PFSK-1 (cell line): Measurements from ENCODE around the gene GPC6.

Experiments
- FOXP2 ChIP-seq: optimal IDR thresholded peaks from 2 replicates; pipeline ENCODE3; 2011; ENCODE audit warnings: borderline replicate concordance, control low read depth, inconsistent platforms; ENCODE audit not compliant: insufficient read depth; ENCODE audit errors: extremely low read length, extremely low read depth
- POLR2AphosphoS5 ChIP-seq: IDR thresholded peaks from 2 replicates; pipeline ENCODE4 v1.6.1; 2012; ENCODE audit warnings: low read depth, mild to moderate bottlenecking, control low read depth, low read length, moderate library complexity
- SIN3A ChIP-seq: IDR thresholded peaks from 2 replicates; pipeline ENCODE4 v1.6.1; 2012; ENCODE audit warnings: mild to moderate bottlenecking, low read length, moderate library complexity, borderline replicate concordance; ENCODE audit not compliant: insufficient read depth
- TAF1 ChIP-seq: IDR thresholded peaks from 2 replicates; pipeline ENCODE4 v1.6.1; 2012; ENCODE audit warnings: low read length, control low read depth, borderline replicate concordance; ENCODE audit not compliant: insufficient read depth
- TF ChIP-seq, protein P1 (sequence below), 2 experiments: IDR thresholded peaks; 2 replicates each; pipeline versions ENCODE4 v1.6.1 to v1.8.0; 2011 to 2012; ENCODE audit warnings: low read depth in 2 of 2, low read length in 2 of 2, control low read depth in 1 of 2, inconsistent platforms in 1 of 2, mild to moderate bottlenecking in 1 of 2, moderate library complexity in 1 of 2; ENCODE audit not compliant: insufficient read depth in 1 of 2

Gene GPC6

DNA sequence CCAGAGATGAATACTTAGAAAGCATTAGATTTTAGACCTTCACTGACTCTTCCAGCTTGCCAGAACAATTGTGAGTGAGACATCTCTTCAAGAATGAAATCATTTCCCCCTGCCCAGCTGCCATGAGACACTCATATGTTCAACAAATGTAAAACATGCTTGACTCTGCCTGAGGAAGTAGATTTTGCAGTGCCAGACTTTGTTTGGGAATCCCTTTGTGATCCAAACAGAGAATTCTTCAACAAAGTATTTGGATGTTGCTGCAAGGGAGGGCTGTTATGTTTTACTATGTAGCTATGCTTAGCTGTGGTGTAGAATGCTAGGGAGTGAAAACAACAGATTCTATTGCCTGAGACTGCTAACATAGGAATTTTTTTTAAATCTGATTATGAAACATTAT, 836.5 kb downstream of the GPC6 start:
- TF ChIP-seq SIN3A (no peak), TAF1 (no peak), FOXP2 (no peak), POLR2AphosphoS5 (no peak)
- TF ChIP-seq, protein P1, sequence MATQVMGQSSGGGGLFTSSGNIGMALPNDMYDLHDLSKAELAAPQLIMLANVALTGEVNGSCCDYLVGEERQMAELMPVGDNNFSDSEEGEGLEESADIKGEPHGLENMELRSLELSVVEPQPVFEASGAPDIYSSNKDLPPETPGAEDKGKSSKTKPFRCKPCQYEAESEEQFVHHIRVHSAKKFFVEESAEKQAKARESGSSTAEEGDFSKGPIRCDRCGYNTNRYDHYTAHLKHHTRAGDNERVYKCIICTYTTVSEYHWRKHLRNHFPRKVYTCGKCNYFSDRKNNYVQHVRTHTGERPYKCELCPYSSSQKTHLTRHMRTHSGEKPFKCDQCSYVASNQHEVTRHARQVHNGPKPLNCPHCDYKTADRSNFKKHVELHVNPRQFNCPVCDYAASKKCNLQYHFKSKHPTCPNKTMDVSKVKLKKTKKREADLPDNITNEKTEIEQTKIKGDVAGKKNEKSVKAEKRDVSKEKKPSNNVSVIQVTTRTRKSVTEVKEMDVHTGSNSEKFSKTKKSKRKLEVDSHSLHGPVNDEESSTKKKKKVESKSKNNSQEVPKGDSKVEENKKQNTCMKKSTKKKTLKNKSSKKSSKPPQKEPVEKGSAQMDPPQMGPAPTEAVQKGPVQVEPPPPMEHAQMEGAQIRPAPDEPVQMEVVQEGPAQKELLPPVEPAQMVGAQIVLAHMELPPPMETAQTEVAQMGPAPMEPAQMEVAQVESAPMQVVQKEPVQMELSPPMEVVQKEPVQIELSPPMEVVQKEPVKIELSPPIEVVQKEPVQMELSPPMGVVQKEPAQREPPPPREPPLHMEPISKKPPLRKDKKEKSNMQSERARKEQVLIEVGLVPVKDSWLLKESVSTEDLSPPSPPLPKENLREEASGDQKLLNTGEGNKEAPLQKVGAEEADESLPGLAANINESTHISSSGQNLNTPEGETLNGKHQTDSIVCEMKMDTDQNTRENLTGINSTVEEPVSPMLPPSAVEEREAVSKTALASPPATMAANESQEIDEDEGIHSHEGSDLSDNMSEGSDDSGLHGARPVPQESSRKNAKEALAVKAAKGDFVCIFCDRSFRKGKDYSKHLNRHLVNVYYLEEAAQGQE (IDR thresholded peaks at IDR 0.05; ENCODE audit: insufficient read depth in 1 of 2, low read depth in 2 of 2, low read length in 2 of 2): no peak

DNA sequence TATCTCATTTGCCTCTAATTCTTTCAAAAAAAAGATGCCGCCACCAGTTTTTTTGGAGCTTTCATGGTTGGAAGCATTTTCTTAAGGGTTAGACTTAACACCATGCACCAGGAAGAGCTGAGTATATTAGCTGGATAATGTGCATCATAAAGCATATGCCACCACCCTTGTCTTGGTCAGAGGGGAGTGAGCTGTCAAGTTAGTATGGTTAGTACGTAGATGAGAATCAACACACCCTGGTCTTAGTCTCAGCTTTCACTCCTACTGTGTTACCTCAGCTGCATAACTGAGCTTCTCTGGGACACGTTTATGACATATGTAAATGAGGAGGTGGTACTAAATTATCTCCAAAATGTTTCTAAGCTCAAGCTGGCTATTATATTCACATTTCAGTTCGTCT, 837.2 kb downstream of the GPC6 start:
- TF ChIP-seq SIN3A (no peak), FOXP2 (no peak), POLR2AphosphoS5 (no peak), TAF1 (no peak)
- TF ChIP-seq, protein P1 (IDR thresholded peaks at IDR 0.05; ENCODE audit: insufficient read depth in 1 of 2, low read depth in 2 of 2, low read length in 2 of 2): no peak

DNA sequence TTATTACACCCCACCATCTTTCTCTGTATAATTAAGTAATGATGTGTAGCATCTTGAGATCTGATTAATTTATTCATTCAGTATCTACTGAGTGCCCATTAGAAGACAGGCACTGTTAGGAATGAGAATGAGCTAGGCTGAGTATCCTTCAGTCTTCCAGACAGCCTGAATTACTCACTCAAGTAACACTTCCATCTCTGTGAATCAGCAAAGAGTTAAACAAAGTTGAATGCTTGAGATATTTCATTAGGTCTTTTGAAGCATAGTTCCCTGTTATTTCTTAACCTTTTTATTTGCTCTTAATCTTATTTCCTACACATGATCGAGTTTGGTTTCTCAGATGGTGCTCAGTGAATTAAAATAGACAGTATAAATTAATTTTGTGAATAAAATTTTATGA, 839.1 kb downstream of the GPC6 start:
- TF ChIP-seq POLR2AphosphoS5 (no peak), TAF1 (no peak), SIN3A (no peak), FOXP2 (no peak)
- TF ChIP-seq, protein P1 (IDR thresholded peaks at IDR 0.05; ENCODE audit: insufficient read depth in 1 of 2, low read depth in 2 of 2, low read length in 2 of 2): no peak

DNA sequence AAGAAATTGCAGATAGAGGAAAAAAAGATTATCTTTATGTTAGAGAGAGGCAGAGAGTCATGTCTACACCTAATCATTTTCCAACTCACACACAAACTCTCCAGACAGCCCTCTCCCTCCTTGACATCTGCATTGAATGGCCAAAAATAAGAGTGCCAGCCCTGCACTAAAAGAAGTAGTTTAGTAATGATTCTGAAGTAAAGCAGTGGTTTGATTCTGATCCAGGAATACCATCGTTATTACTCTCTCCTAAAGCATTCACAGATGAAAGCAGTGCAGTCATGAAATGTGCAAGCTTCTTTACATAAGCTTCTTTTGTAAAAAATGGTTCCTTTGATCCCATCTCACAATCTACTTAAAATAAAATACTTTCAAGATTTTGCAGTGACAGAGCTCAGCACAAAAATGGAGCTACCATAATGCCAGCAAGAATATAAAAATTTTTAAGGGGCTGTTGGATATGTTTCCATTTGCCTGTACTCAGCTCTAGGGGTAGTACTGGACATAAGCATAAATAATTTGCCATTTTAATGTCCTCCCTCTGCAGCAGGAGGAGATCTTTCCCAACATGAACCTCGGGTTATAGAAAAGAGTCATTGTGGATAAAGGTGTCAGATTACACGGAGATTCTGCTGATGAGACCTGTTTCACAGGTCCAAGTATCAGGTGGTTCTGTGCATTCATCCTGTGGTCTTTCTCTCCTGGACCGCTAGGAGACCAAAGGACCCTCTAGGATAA, 846.6 kb downstream of the GPC6 start:
- no peak for TF ChIP-seq TAF1
- TF ChIP-seq FOXP2: no peak
- no peak for TF ChIP-seq POLR2AphosphoS5
- no peak for TF ChIP-seq SIN3A
- TF ChIP-seq, protein P1 (IDR thresholded peaks at IDR 0.05; ENCODE audit: insufficient read depth in 1 of 2, low read depth in 2 of 2, low read length in 2 of 2): no peak

DNA sequence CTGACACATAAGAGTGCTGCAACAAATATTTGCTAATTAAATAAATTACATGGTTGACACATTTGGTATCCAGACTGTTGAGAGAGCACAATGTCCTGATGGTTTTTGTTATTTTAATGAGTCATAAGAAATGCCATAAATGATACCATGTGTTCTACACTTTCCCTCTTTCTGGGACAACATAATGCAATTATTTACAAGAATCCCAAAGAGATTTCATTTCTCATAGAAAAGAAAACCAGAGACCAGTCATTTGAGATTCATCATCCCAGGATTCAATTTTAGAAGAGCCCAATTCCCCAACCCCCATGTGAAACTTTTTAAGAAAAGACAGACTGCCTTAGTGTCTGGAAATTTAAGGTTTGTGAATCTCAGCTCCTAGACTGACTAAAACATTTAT, 853.3 kb downstream of the GPC6 start:
- TF ChIP-seq POLR2AphosphoS5 (no peak), SIN3A (no peak), TAF1 (no peak), FOXP2 (no peak)
- TF ChIP-seq, protein P1 (IDR thresholded peaks at IDR 0.05; ENCODE audit: insufficient read depth in 1 of 2, low read depth in 2 of 2, low read length in 2 of 2): no peak
